Transverse colon (tissue), 3 donors: Measurements from ENCODE around the gene SDF2.

ENCODE experiments used
- EP300 ChIP-seq: sonication (generic); formaldehyde crosslinking; IDR thresholded peaks from one replicate; pipeline ENCODE4 v1.6.1; 2017; ENCODE audit warnings: antibody characterized with exemption, low read depth
- POLR2A ChIP-seq: fragments of 450-650 bp; IDR thresholded peaks from one replicate; pipeline ENCODE4 v1.6.1; 2016; ENCODE audit warnings: antibody characterized with exemption, mild to moderate bottlenecking, moderate library complexity
- TF ChIP-seq, protein P1 (sequence below), 5 experiments: fragments of 200-600 bp in 3 of 5; fragments of 450-650 bp in 2 of 5; sonication (generic) in 3 of 5; IDR thresholded peaks; 1 replicate in 2 of 5; 2 replicates in 3 of 5; pipeline ENCODE4 v1.5.1; 2016 to 2017; ENCODE audit warnings: antibody characterized with exemption in 5 of 5, inconsistent platforms in 3 of 5, mild to moderate bottlenecking in 2 of 5, moderate library complexity in 1 of 5

- TF ChIP-seq, protein P1, sequence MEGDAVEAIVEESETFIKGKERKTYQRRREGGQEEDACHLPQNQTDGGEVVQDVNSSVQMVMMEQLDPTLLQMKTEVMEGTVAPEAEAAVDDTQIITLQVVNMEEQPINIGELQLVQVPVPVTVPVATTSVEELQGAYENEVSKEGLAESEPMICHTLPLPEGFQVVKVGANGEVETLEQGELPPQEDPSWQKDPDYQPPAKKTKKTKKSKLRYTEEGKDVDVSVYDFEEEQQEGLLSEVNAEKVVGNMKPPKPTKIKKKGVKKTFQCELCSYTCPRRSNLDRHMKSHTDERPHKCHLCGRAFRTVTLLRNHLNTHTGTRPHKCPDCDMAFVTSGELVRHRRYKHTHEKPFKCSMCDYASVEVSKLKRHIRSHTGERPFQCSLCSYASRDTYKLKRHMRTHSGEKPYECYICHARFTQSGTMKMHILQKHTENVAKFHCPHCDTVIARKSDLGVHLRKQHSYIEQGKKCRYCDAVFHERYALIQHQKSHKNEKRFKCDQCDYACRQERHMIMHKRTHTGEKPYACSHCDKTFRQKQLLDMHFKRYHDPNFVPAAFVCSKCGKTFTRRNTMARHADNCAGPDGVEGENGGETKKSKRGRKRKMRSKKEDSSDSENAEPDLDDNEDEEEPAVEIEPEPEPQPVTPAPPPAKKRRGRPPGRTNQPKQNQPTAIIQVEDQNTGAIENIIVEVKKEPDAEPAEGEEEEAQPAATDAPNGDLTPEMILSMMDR (IDR thresholded peaks at IDR 0.05), result no peak
- peak; percentile 63 for TF ChIP-seq POLR2A
- TF ChIP-seq EP300, result no peak
Observed at GRCh38 chr17:28599311-28600184, 62.2 kb downstream of the SDF2 start.
